Activated CD8-positive, alpha-beta T cell treated with anti-CD3 and anti-CD28 coated beads, Interleukin-2, amount 10 ng/mL, durations not matched to agents 7 days and 5 days (primary cell): ENCODE measurements around the gene ZNF177. TPM values are rescaled to one million over a fixed set of nuclear protein-coding genes. Genes with fewer than 3 reads are reported as not detected.

Source experiments
- ATAC-seq: fragments of 150-1000 bp; cut with Tn5 transposase; one replicate; pipeline ENCODE4 v1.10.0; 2021; ENCODE audit warnings: moderate library complexity
- CTCF ChIA-PET: fragments of 350-600 bp; sonication (Branson Sonifier 250); formaldehyde crosslinking; loops from one replicate; lab custom pipeline; 2021; ENCODE audit warnings: antibody characterized with exemption; lab: Charles Lee
- POLR2A ChIA-PET: fragments of 350-600 bp; sonication (Branson Sonifier 250); formaldehyde crosslinking; loops from one replicate; lab custom pipeline; 2021; ENCODE audit warnings: antibody characterized with exemption; lab: Charles Lee
- DNase-seq: peaks from one replicate; pipeline ENCODE4 v3.0.0-alpha.2; 2020
- H3K27ac Mint-ChIP-seq: one replicate; pipeline ENCODE4 v1.8.0; 2021; ENCODE audit warnings: mild to moderate bottlenecking, mixed read lengths
- H3K27me3 Mint-ChIP-seq: one replicate; pipeline ENCODE4 v1.8.0; 2021; ENCODE audit warnings: low read depth, mixed read lengths
- H3K36me3 Mint-ChIP-seq: one replicate; pipeline ENCODE4 v1.8.0; 2021; ENCODE audit warnings: low read depth, mixed read lengths
- H3K4me1 Mint-ChIP-seq: one replicate; pipeline ENCODE4 v1.8.0; 2021; ENCODE audit warnings: low read depth, mixed read lengths
- H3K4me3 Mint-ChIP-seq: one replicate; pipeline ENCODE4 v1.8.0; 2021; ENCODE audit warnings: mild to moderate bottlenecking, mixed read lengths
- H3K9me3 Mint-ChIP-seq: one replicate; pipeline ENCODE4 v1.8.0; 2022; ENCODE audit warnings: mixed read lengths; ENCODE audit not compliant: insufficient read depth
- total RNA-seq, 2 experiments: library from RNA; stranded (reverse); gene quantifications; one replicate each; pipeline ENCODE4 v1.2.3, GENCODE V29; 2021

The ZNF177 gene
- total RNA-seq, 2 experiments from 2014 or later: 0.68 to 0.83 TPM

GRCh38 chr19:9348253-9348652 lies 14.6 kb upstream of the ZNF177 start:
- Mint-ChIP-seq H3K27me3 (no peaks in the 10 kb centered on the region), H3K36me3 (peaks cover 31% of the 10 kb centered on the region), H3K4me1 (no peaks in the 10 kb centered on the region), H3K4me3 (no peak overlapping the region), H3K9me3 (peaks cover 69% of the 10 kb centered on the region), H3K27ac (no peak overlapping the region)
- POLR2A ChIA-PET: no interaction called here
- no peak for DNase-seq
- CTCF ChIA-PET: no interaction called here
- ATAC-seq: no peak

- Mint-ChIP-seq H3K36me3 (peaks cover 27% of the 10 kb centered on the region), H3K4me1 (no peaks in the 10 kb centered on the region), H3K9me3 (peaks cover 65% of the 10 kb centered on the region), H3K4me3 (no peak overlapping the region), H3K27ac (no peak overlapping the region), H3K27me3 (no peaks in the 10 kb centered on the region)
- no peak for DNase-seq
- ChIA-PET POLR2A (no interaction called here), CTCF (no interaction called here)
- no peak for ATAC-seq
These were observed 14.1 kb upstream of the ZNF177 start for GRCh38 chr19:9348671-9349070.

GRCh38 chr19:9352505-9352904 lies 10.3 kb upstream of the ZNF177 start:
- ATAC-seq (no peak), DNase-seq (no peak)
- Mint-ChIP-seq H3K27ac (no peak overlapping the region), H3K36me3 (peaks cover 17% of the 10 kb centered on the region), H3K27me3 (no peaks in the 10 kb centered on the region), H3K4me3 (no peak overlapping the region), H3K4me1 (no peaks in the 10 kb centered on the region), H3K9me3 (peaks cover 44% of the 10 kb centered on the region)
- ChIA-PET CTCF (no interaction called here), POLR2A (no interaction called here)

GRCh38 chr19:9353011-9353410 lies 9.8 kb upstream of the ZNF177 start:
- POLR2A ChIA-PET: no interaction called here
- Mint-ChIP-seq H3K36me3 (peaks cover 22% of the 10 kb centered on the region), H3K4me3 (no peak overlapping the region), H3K9me3 (peaks cover 50% of the 10 kb centered on the region), H3K27me3 (no peaks in the 10 kb centered on the region), H3K4me1 (no peaks in the 10 kb centered on the region), H3K27ac (no peak overlapping the region)
- DNase-seq (no peak), ATAC-seq (no peak)
- CTCF ChIA-PET: no interaction called here

GRCh38 chr19:9354651-9355050 lies 8.2 kb upstream of the ZNF177 start:
- DNase-seq: no peak
- CTCF ChIA-PET: no interaction called here
- Mint-ChIP-seq H3K4me3 (no peak overlapping the region), H3K27ac (no peak overlapping the region), H3K36me3 (peaks cover 20% of the 10 kb centered on the region), H3K27me3 (no peaks in the 10 kb centered on the region), H3K4me1 (no peaks in the 10 kb centered on the region), H3K9me3 (peaks cover 46% of the 10 kb centered on the region)
- POLR2A ChIA-PET: no interaction called here
- no peak for ATAC-seq

GRCh38 chr19:9370738-9371619 lies 8.2 kb downstream of the ZNF177 start:
- H3K36me3 Mint-ChIP-seq: peaks cover 6% of the 10 kb centered on the region

GRCh38 chr19:9381361-9381785 lies 18.6 kb downstream of the ZNF177 start:
- no peak overlapping the region for H3K4me3 Mint-ChIP-seq
- peaks cover 55% of the 10 kb centered on the region for H3K9me3 Mint-ChIP-seq
- CTCF ChIA-PET: no interaction called here
- no peaks in the 10 kb centered on the region for H3K4me1 Mint-ChIP-seq
- no peak for ATAC-seq
- no peaks in the 10 kb centered on the region for H3K27me3 Mint-ChIP-seq
- H3K36me3 Mint-ChIP-seq: peaks cover 48% of the 10 kb centered on the region
- no peak overlapping the region for H3K27ac Mint-ChIP-seq
- POLR2A ChIA-PET: no interaction called here
- no peak for DNase-seq

More at GRCh38 chr19:9370738-9371619, 8.2 kb downstream of the ZNF177 start:
- H3K27ac Mint-ChIP-seq: no peak overlapping the region
- ChIA-PET POLR2A (no interaction called here), CTCF (no interaction called here)
- DNase-seq (no peak), ATAC-seq (no peak)
- H3K4me1 Mint-ChIP-seq: no peaks in the 10 kb centered on the region
- H3K4me3 Mint-ChIP-seq: no peak overlapping the region
- H3K9me3 Mint-ChIP-seq: peaks cover 60% of the 10 kb centered on the region
- H3K27me3 Mint-ChIP-seq: no peaks in the 10 kb centered on the region

- H3K4me3 Mint-ChIP-seq: peak overlapping the region; percentile 71
- DNase-seq (peak; percentile 75), ATAC-seq (peak; percentile 72)
- peaks cover 59% of the 10 kb centered on the region for H3K9me3 Mint-ChIP-seq
- H3K27ac Mint-ChIP-seq: peak overlapping the region; percentile 68
- H3K27me3 Mint-ChIP-seq: no peaks in the 10 kb centered on the region
- CTCF ChIA-PET: no interaction called here
- peaks cover 22% of the 10 kb centered on the region for H3K4me1 Mint-ChIP-seq
- POLR2A ChIA-PET: no interaction called here
- H3K36me3 Mint-ChIP-seq: peaks cover 42% of the 10 kb centered on the region
These were observed 44.1 kb downstream of the ZNF177 start for GRCh38 chr19:9406798-9407352.

- ATAC-seq: no peak
- Mint-ChIP-seq H3K4me1 (peaks cover 22% of the 10 kb centered on the region), H3K4me3 (peak overlapping the region; percentile 35), H3K27me3 (no peaks in the 10 kb centered on the region), H3K36me3 (peaks cover 50% of the 10 kb centered on the region), H3K9me3 (peaks cover 66% of the 10 kb centered on the region), H3K27ac (no peak overlapping the region)
- no peak for DNase-seq
- POLR2A ChIA-PET: interaction anchor here (1.3 kb wide), 1 partner anchor 27 kb away, joined by 3 read pairs; the partner anchor contains the start of gene ZNF266
- CTCF ChIA-PET: no interaction called here
These were observed 45.0 kb downstream of the ZNF177 start for GRCh38 chr19:9407827-9408226.

GRCh38 chr19:9413240-9413954 lies 50.6 kb downstream of the ZNF177 start:
- Mint-ChIP-seq H3K36me3 (peaks cover 82% of the 10 kb centered on the region), H3K9me3 (peaks cover 52% of the 10 kb centered on the region), H3K4me3 (no peak overlapping the region), H3K4me1 (no peaks in the 10 kb centered on the region), H3K27ac (no peak overlapping the region), H3K27me3 (no peaks in the 10 kb centered on the region)
- ChIA-PET CTCF (no interaction called here), POLR2A (no interaction called here)
- DNase-seq (no peak), ATAC-seq (no peak)

GRCh38 chr19:9427941-9428340 lies 65.1 kb downstream of the ZNF177 start:
- H3K27ac Mint-ChIP-seq: no peak overlapping the region
- ATAC-seq (no peak), DNase-seq (no peak)
- H3K4me1 Mint-ChIP-seq: peaks cover 5% of the 10 kb centered on the region
- peaks cover 91% of the 10 kb centered on the region for H3K36me3 Mint-ChIP-seq
- H3K9me3 Mint-ChIP-seq: peaks cover 18% of the 10 kb centered on the region
- no peaks in the 10 kb centered on the region for H3K27me3 Mint-ChIP-seq
- CTCF ChIA-PET: no interaction called here
- POLR2A ChIA-PET: no interaction called here
- H3K4me3 Mint-ChIP-seq: no peak overlapping the region

GRCh38 chr19:9430444-9430843 lies 67.6 kb downstream of the ZNF177 start:
- H3K9me3 Mint-ChIP-seq: peaks cover 7% of the 10 kb centered on the region
- H3K27me3 Mint-ChIP-seq: no peaks in the 10 kb centered on the region
- POLR2A ChIA-PET: no interaction called here
- DNase-seq (no peak), ATAC-seq (no peak)
- CTCF ChIA-PET: interaction anchor here (1.3 to 1.7 kb wide), 2 partner anchors 15 to 120 kb away, joined by 3 to 5 read pairs; no protein-coding TSS in a partner anchor
- H3K36me3 Mint-ChIP-seq: peaks cover 79% of the 10 kb centered on the region
- no peak overlapping the region for H3K27ac Mint-ChIP-seq
- no peak overlapping the region for H3K4me3 Mint-ChIP-seq
- peaks cover 16% of the 10 kb centered on the region for H3K4me1 Mint-ChIP-seq
